ENCODE measurements around the gene SHROOM2.
"Not testable (repeated sequence)": the region's sequence is repeated elsewhere in the genome, so short reads cannot be mapped to it uniquely, and the experiment has no call there.

The SHROOM2 gene

DNA sequence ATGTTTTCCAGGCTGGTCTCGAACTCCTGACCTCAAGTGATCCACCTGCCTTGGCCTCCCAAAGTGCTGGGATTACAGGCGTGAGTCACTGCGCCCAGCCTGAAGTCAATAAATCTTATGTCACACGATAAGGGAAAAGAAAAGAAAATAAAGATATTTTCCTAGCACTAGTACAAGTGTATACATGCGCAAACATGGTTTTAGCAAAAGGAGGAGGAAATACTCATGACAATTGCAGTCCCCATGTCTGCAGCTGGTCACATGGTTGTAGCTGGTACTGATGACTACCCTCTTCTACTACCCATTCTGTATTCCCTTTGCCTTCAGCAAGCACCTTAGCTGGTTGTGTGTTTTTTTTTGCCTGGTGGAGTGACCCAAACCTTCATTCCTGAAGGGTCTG is 23.6 kb downstream of the SHROOM2 start:
- not testable (repeated sequence) for H3K4me3 ChIP-seq (ENCODE audit: extremely low read depth, insufficient read depth, low read length, poor library complexity, severe bottlenecking); H3K4me1 ChIP-seq (ENCODE audit: control insufficient read depth, insufficient read depth, low read length, poor library complexity, severe bottlenecking); H3K9me3 ChIP-seq (ENCODE audit: control insufficient read depth, low read length); H3K27ac ChIP-seq (ENCODE audit: low read depth, low read length, severe bottlenecking); H3K36me3 ChIP-seq (ENCODE audit: control insufficient read depth, insufficient read depth, low read length)
- WGBS, 2 experiments (ENCODE audit: insufficient coverage in 2 of 2), result 89 to 100% methylated on average over 1 to 3 of the region's 5 CpGs

DNA sequence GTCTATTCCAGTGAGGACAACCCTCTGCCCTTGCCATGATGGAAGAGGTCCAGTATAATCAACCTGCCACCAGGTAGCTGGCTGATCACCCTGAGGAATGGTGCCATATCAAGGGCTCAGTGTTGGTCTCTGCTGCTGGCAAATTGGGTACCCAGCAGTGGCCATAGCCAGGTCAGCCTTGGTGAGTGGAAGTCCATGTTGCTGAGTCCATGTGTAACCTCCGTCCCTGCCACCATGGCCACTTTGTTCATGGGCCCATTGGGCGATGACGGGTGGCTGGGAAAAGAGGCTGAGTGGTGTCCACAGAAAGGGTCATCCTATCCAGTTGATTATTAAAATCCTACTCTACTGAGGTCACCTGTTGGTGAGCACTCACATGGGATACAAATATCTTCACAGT is 24.9 kb downstream of the SHROOM2 start:
- H3K9me3 ChIP-seq (ENCODE audit: control insufficient read depth, low read length); H3K4me1 ChIP-seq (ENCODE audit: control insufficient read depth, insufficient read depth, low read length, poor library complexity, severe bottlenecking): not testable (repeated sequence)

DNA sequence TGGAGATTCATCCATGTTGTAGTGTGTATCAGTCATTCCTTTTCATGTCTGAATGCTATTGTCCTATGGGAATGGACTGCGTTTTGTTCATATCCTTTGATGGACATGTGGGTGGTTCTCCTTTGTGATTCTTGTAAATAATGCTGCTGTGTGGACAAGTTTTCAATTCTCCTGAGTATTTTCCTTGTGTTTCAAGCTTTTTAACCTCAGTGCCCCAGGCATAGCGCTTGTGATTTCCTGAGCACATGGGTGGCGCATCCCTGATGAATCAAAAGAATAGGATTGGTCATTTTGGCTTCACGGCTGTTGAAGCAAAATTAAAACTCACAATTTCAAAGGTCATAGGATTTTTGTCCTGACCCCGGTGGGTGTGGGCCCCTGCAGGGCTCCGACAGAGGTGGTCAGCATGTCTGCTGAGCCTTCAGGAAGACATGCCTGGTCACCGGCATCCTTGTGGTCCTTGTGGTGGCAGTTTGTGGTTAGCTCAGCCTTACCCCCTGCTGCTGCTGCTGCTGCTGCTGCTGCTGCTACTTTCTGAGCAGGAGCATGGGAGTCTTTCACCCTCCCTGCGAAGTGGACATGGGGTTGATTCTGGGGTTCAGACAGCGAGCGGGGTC is 30.0 kb downstream of the SHROOM2 start:
- Histone ChIP-seq H3K27ac (ENCODE audit: low read depth, low read length, severe bottlenecking) (no peak overlapping the region), H3K4me1 (ENCODE audit: control insufficient read depth, insufficient read depth, low read length, poor library complexity, severe bottlenecking) (no peaks in the 10 kb centered on the region), H3K4me3 (ENCODE audit: extremely low read depth, insufficient read depth, low read length, poor library complexity, severe bottlenecking) (no peak overlapping the region), H3K36me3 (ENCODE audit: control insufficient read depth, insufficient read depth, low read length) (no peaks in the 10 kb centered on the region), H3K9me3 (ENCODE audit: control insufficient read depth, low read length) (no peaks in the 10 kb centered on the region)
- 100% methylated on average over 1 of the region's 10 CpGs; no CpG with 5 or more reads in 1 of the 2 experiments for WGBS, 2 experiments (ENCODE audit: insufficient coverage in 2 of 2)

More for the DNA sequence above, 24.9 kb downstream of the SHROOM2 start:
- H3K27ac ChIP-seq (ENCODE audit: low read depth, low read length, severe bottlenecking); H3K4me3 ChIP-seq (ENCODE audit: extremely low read depth, insufficient read depth, low read length, poor library complexity, severe bottlenecking); H3K36me3 ChIP-seq (ENCODE audit: control insufficient read depth, insufficient read depth, low read length): not testable (repeated sequence)
- WGBS, 2 experiments (ENCODE audit: insufficient coverage in 2 of 2), result no CpG with 5 or more reads among the region's 3 CpGs

DNA sequence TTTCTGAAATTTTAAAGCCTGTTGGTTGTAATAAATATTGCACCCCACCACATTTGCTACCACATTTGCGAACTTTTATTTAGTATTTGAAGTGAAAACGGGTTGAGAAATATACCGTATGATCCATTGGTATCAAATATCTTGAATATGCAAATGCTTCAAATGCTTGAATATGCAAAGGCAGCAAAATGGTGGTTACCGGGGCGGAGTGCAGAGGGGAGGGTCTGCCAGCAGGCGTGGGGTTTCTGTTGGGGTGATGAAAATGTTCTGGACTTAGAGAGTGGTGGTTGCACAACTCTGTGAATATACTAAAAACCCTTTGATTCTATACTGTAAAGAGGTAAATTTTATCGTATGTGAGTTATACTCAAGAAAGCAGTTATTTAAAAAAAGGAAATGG is 35.3 kb downstream of the SHROOM2 start:
- H3K27ac ChIP-seq (ENCODE audit: low read depth, low read length, severe bottlenecking), result no peak overlapping the region
- no CpG with 5 or more reads among the region's 7 CpGs for WGBS, 2 experiments (ENCODE audit: insufficient coverage in 2 of 2)
- peaks cover 16% of the 10 kb centered on the region for H3K4me1 ChIP-seq (ENCODE audit: control insufficient read depth, insufficient read depth, low read length, poor library complexity, severe bottlenecking)
- H3K36me3 ChIP-seq (ENCODE audit: control insufficient read depth, insufficient read depth, low read length), result no peaks in the 10 kb centered on the region
- no peak overlapping the region for H3K4me3 ChIP-seq (ENCODE audit: extremely low read depth, insufficient read depth, low read length, poor library complexity, severe bottlenecking)
- no peaks in the 10 kb centered on the region for H3K9me3 ChIP-seq (ENCODE audit: control insufficient read depth, low read length)

DNA sequence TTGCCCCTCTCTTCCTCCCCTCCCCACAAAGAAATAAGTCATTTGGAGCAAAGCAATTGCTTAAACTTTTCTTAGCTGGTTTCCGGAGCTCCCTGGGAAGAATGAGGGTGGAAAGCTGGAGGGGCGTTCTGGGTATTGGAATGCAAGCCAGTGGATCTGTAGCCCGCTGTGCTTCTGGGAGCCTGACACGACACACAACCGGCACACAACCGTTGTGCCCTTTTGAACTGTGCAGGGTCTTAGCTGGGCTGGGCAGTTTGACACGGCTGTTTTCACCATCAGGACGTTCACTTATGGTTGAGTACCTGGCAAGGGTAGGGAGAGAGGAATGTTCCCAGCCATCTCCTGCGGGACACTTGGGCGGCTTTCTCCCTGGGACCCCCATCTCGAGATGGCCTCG is 38.3 kb downstream of the SHROOM2 start:
- no peaks in the 10 kb centered on the region for H3K36me3 ChIP-seq (ENCODE audit: control insufficient read depth, insufficient read depth, low read length)
- H3K27ac ChIP-seq (ENCODE audit: low read depth, low read length, severe bottlenecking), result peak overlapping the region; percentile 75
- 17 to 32% methylated on average over 6 of the region's 12 CpGs for whole genome bisulfite sequencing, 2 experiments (ENCODE audit: insufficient coverage in 2 of 2)
- H3K4me3 ChIP-seq (ENCODE audit: extremely low read depth, insufficient read depth, low read length, poor library complexity, severe bottlenecking), result no peak overlapping the region
- peaks cover 16% of the 10 kb centered on the region for H3K4me1 ChIP-seq (ENCODE audit: control insufficient read depth, insufficient read depth, low read length, poor library complexity, severe bottlenecking)
- no peaks in the 10 kb centered on the region for H3K9me3 ChIP-seq (ENCODE audit: control insufficient read depth, low read length)

DNA sequence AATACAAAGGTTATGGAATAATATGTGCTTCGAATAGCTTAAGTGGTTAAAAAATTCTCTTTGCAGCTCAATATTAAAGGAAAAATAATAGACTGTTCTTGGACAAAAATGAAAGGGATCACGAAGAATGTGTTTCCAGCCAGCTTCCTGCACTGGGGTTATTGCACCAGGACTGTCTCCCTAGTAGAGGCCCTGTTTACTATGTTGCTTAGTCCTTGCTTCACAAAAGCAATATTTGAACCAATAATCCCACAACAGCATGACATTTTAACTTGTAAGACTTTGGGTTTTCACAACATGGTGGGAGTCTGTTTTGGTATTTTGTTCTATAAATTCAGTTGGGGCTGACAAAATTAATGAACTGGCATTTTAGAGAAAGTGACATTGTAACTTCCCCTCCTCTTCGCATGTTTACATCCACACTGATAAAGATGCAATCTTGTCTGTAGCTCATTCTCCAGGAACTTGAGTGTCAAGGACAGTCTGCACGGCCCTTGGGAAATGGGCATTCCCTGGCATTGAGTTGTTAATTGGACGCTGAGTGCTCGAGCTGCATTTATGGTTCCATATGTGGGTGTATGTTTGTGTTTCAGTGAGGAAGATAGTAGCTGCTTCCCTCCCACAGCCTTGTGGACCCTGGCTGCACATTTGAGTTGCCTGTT is 39.0 kb downstream of the SHROOM2 start:
- H3K4me3 ChIP-seq (ENCODE audit: extremely low read depth, insufficient read depth, low read length, poor library complexity, severe bottlenecking), result no peak overlapping the region
- no peaks in the 10 kb centered on the region for H3K36me3 ChIP-seq (ENCODE audit: control insufficient read depth, insufficient read depth, low read length)
- no CpG with 5 or more reads among the region's 6 CpGs for WGBS, 2 experiments (ENCODE audit: insufficient coverage in 2 of 2)
- H3K27ac ChIP-seq (ENCODE audit: low read depth, low read length, severe bottlenecking), result peak overlapping the region; percentile 75
- no peaks in the 10 kb centered on the region for H3K9me3 ChIP-seq (ENCODE audit: control insufficient read depth, low read length)
- peaks cover 16% of the 10 kb centered on the region for H3K4me1 ChIP-seq (ENCODE audit: control insufficient read depth, insufficient read depth, low read length, poor library complexity, severe bottlenecking)

DNA sequence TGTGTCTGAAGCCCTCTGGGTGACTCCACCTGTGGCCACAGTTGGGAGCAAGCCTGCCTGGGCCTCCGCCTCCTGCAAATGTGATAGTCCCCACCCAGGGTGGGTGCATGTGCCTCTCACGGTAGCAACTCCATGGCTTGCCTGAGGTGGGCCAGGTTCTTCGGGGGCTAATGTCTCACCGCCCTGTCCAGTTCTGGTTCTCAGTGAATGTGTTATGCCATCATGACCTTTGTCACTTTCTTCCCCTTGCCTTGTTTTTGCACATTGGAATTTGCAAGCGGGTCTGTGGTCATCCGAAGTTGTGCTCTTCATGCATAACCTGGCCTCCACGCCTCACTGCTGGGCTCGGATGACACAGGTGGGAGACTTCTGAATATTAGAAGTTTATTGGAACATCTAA is 39.7 kb downstream of the SHROOM2 start:
- no peak overlapping the region for H3K4me3 ChIP-seq (ENCODE audit: extremely low read depth, insufficient read depth, low read length, poor library complexity, severe bottlenecking)
- H3K27ac ChIP-seq (ENCODE audit: low read depth, low read length, severe bottlenecking), result no peak overlapping the region
- no peaks in the 10 kb centered on the region for H3K9me3 ChIP-seq (ENCODE audit: control insufficient read depth, low read length)
- H3K4me1 ChIP-seq (ENCODE audit: control insufficient read depth, insufficient read depth, low read length, poor library complexity, severe bottlenecking), result peaks cover 16% of the 10 kb centered on the region
- H3K36me3 ChIP-seq (ENCODE audit: control insufficient read depth, insufficient read depth, low read length), result no peaks in the 10 kb centered on the region
- WGBS, 2 experiments (ENCODE audit: insufficient coverage in 2 of 2), result 98% methylated on average over 4 to 5 of the region's 8 CpGs

DNA sequence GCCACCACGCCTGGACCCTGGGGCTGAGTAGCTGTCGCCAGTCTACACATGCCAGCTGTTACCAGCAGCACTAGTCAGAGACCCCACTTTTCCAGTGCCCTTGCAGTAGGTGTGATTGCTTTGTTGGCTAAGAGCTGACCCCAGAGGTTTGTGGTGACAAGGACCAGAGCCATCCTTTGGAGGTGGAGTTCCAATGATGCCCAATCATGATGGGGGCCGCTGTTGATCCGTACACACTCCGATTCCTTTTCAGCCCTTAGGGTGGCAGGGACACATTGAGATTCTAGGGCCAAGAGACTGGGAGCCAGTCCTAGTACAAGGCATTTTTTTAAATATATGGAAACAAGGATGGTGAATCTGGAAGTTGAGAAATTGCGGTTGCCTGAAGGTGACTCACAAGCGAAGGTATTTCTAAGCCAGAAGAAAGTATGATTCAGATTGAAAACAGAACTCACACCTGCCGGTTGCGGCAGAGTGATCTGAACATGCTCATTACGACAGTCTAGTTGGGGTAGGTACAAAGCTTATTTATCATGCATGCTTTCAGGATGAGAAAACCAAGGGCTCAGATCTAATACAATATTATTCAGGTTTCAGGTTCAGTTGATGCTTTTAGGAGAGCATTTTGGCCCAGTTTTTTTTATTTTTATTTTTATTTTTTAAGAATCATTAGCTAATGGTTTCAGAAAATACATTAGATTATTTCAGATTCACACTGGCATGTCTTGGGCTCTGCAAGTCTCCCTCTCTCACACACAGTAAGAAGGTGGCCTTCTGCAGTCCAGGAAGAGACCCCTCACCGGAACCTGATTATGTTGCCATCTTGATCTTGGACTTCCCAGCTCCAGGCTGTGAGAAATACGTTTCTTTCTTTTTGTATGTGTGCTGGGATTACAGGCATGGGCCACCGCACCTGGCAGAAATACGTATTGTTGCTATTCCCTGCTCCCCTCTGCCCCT is 43.4 kb downstream of the SHROOM2 start:
- Histone ChIP-seq H3K4me1 (ENCODE audit: control insufficient read depth, insufficient read depth, low read length, poor library complexity, severe bottlenecking) (peaks cover 19% of the 10 kb centered on the region), H3K4me3 (ENCODE audit: extremely low read depth, insufficient read depth, low read length, poor library complexity, severe bottlenecking) (no peak overlapping the region), H3K9me3 (ENCODE audit: control insufficient read depth, low read length) (no peaks in the 10 kb centered on the region), H3K27ac (ENCODE audit: low read depth, low read length, severe bottlenecking) (no peak overlapping the region), H3K36me3 (ENCODE audit: control insufficient read depth, insufficient read depth, low read length) (no peaks in the 10 kb centered on the region)
- WGBS, 2 experiments (ENCODE audit: insufficient coverage in 2 of 2), result 94 to 95% methylated on average over 4 to 5 of the region's 14 CpGs

DNA sequence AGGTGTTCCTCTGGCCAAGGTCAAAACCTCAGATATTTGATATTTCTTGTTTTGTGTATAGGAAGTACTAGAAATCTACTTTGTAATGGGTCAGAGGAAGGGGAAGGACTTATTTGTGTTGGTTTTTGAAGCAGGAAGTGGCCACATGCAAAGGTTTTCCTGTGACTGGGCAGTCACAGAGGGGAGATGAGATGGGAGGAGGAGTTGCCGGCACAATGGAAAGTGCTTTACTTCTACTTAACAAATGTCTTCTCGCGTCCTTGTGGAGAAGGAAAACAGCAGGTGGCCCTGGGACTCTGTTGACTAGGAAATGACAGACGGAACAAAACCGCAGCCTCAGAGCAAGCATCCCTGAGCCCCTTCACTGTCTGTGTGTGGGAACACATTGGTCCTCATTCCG is 46.6 kb downstream of the SHROOM2 start:
- peaks cover 6% of the 10 kb centered on the region for H3K4me1 ChIP-seq (ENCODE audit: control insufficient read depth, insufficient read depth, low read length, poor library complexity, severe bottlenecking)
- H3K9me3 ChIP-seq (ENCODE audit: control insufficient read depth, low read length), result no peaks in the 10 kb centered on the region
- WGBS, 2 experiments (ENCODE audit: insufficient coverage in 2 of 2), result 31 to 40% methylated on average over 2 to 5 of the region's 6 CpGs
- no peak overlapping the region for H3K27ac ChIP-seq (ENCODE audit: low read depth, low read length, severe bottlenecking)
- no peak overlapping the region for H3K4me3 ChIP-seq (ENCODE audit: extremely low read depth, insufficient read depth, low read length, poor library complexity, severe bottlenecking)
- peaks cover 5% of the 10 kb centered on the region for H3K36me3 ChIP-seq (ENCODE audit: control insufficient read depth, insufficient read depth, low read length)

DNA sequence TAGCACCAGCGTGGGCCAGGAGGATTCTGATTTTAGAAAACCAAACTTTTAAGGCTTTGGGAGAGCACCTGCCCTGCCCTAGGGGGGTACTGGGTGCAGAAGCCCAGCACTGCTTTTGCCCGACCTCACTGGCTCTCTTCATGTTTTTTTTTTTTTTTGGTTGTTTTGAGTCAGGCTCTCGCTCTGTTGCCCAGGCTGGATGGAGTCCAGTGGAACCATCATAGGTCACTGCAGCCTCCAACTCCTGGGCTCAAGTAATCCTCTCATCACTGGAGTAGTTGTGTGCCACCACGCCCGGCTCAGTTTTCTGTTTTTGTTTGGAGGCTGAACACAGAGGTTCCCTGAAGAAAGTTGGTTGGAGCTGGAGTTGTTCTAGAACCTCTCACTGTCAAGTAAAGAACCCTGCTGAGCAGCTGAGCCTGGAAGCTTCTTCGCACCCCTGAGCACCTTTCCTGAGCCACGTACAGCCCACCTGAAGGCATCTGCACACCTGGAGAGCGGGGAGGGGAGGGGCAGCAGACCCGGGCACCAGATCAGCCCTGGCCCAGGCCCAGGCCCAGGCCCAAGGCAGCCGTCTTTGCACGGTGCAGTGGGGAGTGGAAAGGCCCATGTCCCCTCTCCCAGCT is 49.5 kb downstream of the SHROOM2 start:
- Histone ChIP-seq H3K27ac (ENCODE audit: low read depth, low read length, severe bottlenecking) (no peak overlapping the region), H3K36me3 (ENCODE audit: control insufficient read depth, insufficient read depth, low read length) (peaks cover 5% of the 10 kb centered on the region), H3K4me1 (ENCODE audit: control insufficient read depth, insufficient read depth, low read length, poor library complexity, severe bottlenecking) (peaks cover 6% of the 10 kb centered on the region), H3K9me3 (ENCODE audit: control insufficient read depth, low read length) (no peaks in the 10 kb centered on the region), H3K4me3 (ENCODE audit: extremely low read depth, insufficient read depth, low read length, poor library complexity, severe bottlenecking) (no peak overlapping the region)
- WGBS, 2 experiments (ENCODE audit: insufficient coverage in 2 of 2), result 88 to 100% methylated on average over 3 to 4 of the region's 11 CpGs
